Measurements from ENCODE around the gene CRYGD.

DNA sequence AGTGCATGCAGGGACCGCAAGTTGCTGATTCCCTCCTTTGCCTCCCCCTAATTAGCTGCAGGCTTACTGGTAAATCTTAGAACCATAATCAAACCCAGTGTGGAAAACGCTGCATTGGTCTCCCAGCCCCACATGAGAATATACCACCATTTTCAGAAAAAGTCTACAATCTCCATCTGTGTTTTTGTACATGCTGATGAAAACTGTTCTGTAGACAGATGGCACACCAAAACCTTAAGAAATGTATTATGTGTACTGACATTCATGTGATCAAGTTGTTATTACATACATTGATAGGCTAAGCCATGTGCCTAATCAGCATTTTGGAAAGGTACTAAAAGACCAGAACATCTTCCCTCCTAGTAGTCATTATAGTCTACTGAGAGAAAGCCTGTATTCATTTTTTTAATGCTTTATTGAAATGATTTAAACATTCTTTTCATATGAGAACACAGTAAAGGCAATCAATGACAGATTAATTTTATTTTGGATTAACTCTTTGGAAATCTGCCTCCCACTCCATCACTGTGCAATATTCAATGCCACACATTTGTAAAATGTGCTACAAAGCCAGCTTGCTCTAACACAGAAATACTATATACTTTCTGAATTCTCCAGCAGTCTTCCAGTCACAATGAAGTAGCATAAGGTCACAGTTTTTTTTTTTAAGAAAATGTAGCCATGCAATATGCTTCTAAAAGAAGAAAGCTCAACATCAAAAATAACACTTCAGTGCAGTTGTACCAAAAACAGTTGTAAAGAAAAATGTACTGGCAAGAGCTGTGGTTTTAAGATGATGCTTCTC lies 40.8 kb upstream of the CRYGD start:
- TF ChIP-seq TAF1 (IDR thresholded peaks at IDR 0.05; ENCODE audit: borderline replicate concordance, insufficient read depth, low read length) = no peak
- no peak for TF ChIP-seq SIN3A (IDR thresholded peaks at IDR 0.05; ENCODE audit: borderline replicate concordance, insufficient read depth, low read length)
- no peak for TF ChIP-seq POLR2AphosphoS5 (IDR thresholded peaks at IDR 0.05; ENCODE audit: low read depth, low read length)
- TF ChIP-seq REST (IDR thresholded peaks at IDR 0.05; ENCODE audit: insufficient read depth in 1 of 2, low read depth in 2 of 2, low read length in 2 of 2) = no peak
